ENCODE measurements around the gene OR6C76. TPM values are rescaled to one million over a fixed set of nuclear protein-coding genes. Genes with fewer than 3 reads are reported as not detected.
"Not testable (repeated sequence)": the region's sequence is repeated elsewhere in the genome, so short reads cannot be mapped to it uniquely, and the experiment has no call there.

The OR6C76 gene
- total RNA-seq, 1 donor from 2014 or later = not detected

DNA sequence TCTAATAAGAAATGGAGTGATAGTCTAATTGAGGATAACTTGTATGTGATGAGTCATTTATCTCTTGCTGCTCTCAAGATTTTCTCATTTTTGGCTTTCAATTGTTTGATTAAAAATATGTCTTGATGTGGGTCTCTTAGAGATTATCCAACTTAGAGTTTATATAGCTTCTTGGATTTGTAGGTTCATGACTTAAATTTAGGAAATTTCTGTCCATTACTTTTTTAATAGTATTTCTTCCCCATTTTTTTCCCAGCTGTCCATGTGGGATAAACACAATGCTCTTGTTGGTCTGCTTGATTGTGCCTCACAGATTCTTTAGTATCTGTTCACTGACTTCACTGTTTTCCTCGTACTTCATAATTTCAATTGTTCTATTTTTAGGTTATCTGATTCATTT lies 18.2 kb upstream of the OR6C76 start:
- no peaks in the 10 kb centered on the region for H3K36me3 Mint-ChIP-seq (ENCODE audit: unreplicated experiment)
- no peak overlapping the region for H3K4me3 Mint-ChIP-seq (ENCODE audit: unreplicated experiment)
- DNase-seq = no peak
- no peaks in the 10 kb centered on the region for H3K4me1 Mint-ChIP-seq (ENCODE audit: low read depth, unreplicated experiment)
- no peaks in the 10 kb centered on the region for H3K9me3 Mint-ChIP-seq (ENCODE audit: unreplicated experiment)
- no peak overlapping the region for H3K27ac Mint-ChIP-seq (ENCODE audit: unreplicated experiment)
- TF ChIP-seq, protein P1, sequence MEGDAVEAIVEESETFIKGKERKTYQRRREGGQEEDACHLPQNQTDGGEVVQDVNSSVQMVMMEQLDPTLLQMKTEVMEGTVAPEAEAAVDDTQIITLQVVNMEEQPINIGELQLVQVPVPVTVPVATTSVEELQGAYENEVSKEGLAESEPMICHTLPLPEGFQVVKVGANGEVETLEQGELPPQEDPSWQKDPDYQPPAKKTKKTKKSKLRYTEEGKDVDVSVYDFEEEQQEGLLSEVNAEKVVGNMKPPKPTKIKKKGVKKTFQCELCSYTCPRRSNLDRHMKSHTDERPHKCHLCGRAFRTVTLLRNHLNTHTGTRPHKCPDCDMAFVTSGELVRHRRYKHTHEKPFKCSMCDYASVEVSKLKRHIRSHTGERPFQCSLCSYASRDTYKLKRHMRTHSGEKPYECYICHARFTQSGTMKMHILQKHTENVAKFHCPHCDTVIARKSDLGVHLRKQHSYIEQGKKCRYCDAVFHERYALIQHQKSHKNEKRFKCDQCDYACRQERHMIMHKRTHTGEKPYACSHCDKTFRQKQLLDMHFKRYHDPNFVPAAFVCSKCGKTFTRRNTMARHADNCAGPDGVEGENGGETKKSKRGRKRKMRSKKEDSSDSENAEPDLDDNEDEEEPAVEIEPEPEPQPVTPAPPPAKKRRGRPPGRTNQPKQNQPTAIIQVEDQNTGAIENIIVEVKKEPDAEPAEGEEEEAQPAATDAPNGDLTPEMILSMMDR (IDR thresholded peaks at IDR 0.05; ENCODE audit: partially characterized antibody, unreplicated experiment) = no peak
- no peaks in the 10 kb centered on the region for H3K27me3 Mint-ChIP-seq (ENCODE audit: unreplicated experiment)

DNA sequence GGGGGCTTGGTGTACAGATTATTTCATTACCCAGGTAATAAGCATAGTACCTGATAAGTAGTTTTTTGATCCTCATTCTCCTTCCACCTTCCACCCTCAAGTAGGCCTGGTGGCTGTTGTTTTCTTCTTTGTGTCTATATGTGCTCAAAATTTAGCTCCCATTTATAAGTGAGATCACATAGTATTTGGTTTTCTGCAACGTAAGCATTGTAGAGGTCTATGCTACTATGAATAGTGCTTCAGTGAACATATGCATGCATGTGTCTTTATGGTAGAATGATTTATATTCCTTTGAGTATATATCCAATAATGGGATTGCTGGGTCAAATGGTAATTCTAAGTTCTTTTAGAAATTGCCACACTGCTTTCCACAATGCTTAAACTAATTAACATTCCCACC lies 16.9 kb upstream of the OR6C76 start:
- H3K4me3 Mint-ChIP-seq (ENCODE audit: unreplicated experiment); H3K4me1 Mint-ChIP-seq (ENCODE audit: low read depth, unreplicated experiment); H3K27ac Mint-ChIP-seq (ENCODE audit: unreplicated experiment); H3K9me3 Mint-ChIP-seq (ENCODE audit: unreplicated experiment); H3K36me3 Mint-ChIP-seq (ENCODE audit: unreplicated experiment); H3K27me3 Mint-ChIP-seq (ENCODE audit: unreplicated experiment); DNase-seq: not testable (repeated sequence)

DNA sequence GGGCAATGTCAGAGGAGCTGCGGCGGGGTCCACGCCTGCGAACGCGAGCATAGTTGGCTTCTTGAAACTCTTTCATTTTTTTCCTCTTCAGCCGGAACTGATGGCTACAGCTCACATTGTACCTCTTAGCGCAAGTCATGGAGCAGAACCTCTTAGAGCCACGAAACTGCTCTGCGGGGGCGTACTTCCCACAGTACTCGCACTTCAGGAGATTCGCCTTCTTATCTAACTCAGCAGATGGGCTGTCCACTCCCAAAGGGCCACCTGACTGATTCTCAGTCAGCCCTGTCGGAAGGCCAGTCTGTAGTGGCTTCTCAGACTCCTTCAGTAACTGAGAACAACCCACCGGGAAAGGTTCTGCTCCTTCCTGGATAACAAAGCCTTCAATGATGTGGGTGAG lies 13.9 kb upstream of the OR6C76 start:
- not testable (repeated sequence) for H3K27ac Mint-ChIP-seq (ENCODE audit: unreplicated experiment); H3K4me3 Mint-ChIP-seq (ENCODE audit: unreplicated experiment); DNase-seq; H3K4me1 Mint-ChIP-seq (ENCODE audit: low read depth, unreplicated experiment); H3K27me3 Mint-ChIP-seq (ENCODE audit: unreplicated experiment); H3K9me3 Mint-ChIP-seq (ENCODE audit: unreplicated experiment); H3K36me3 Mint-ChIP-seq (ENCODE audit: unreplicated experiment)

DNA sequence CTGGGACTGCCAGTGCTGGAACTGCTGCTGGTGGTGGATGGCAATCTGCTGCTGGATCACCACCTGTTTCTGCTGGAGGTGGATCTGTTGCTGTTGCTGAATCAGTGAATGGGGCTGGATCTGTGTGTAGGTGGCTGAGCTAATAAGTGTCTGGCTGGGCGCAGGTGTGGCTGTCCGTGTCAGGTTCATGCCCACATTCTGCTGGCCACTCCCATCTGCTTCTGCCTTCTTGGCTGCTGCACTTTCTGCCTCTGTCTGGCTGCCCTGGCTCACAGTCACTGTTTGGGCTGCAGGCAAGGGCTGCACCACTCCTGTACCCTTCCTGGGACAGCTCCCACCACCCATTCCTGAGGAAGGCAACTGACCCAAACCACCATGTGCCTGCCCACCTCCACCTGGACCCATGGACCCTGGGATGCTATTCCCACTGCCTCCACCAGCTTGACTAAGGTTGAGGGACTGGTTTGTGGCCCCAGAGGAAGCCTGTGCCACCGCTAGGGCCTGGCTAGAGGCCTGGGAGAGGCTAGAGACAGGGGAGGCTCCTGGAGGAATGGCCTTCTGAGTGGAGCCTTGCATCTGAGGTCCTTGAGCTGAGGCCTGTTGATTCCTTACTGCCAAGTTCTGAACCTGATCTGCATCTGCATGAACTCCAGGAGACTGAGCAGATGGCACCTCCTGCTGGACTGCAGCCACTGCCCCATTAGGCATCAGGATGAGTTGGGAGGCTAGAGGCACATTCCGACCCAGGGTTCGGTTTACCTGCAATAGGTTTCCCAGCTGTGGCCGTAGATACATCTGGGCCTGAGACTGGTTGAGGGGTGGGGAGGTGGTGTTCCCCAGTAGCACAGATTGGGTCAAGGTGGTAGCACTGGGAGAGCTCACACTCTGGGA lies 12.3 kb upstream of the OR6C76 start:
- not testable (repeated sequence) for H3K27me3 Mint-ChIP-seq (ENCODE audit: unreplicated experiment); H3K36me3 Mint-ChIP-seq (ENCODE audit: unreplicated experiment); H3K27ac Mint-ChIP-seq (ENCODE audit: unreplicated experiment); DNase-seq; H3K4me1 Mint-ChIP-seq (ENCODE audit: low read depth, unreplicated experiment); H3K9me3 Mint-ChIP-seq (ENCODE audit: unreplicated experiment); H3K4me3 Mint-ChIP-seq (ENCODE audit: unreplicated experiment)

DNA sequence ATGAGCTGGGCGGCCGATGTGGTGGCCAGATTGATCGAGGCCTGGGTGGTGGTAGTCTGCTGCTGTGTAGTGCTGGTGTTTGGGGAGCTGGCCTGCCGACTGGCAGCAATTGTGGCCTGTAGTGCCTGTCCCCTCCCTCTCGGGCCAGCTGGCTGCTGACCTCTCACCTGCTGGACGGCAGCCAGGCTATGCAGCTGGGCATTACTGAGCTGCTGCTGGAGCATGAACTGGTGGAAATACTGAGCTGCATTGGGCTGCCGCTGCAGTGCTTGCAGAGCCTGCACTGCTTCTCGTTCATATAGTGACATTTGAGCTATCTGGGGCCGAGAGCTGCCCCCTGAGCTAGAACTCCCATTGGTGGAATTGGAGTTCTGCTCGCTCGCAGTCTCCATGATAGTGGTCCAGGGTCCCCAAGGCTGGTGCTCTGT lies 11.6 kb upstream of the OR6C76 start:
- not testable (repeated sequence) for H3K4me3 Mint-ChIP-seq (ENCODE audit: unreplicated experiment); DNase-seq; H3K4me1 Mint-ChIP-seq (ENCODE audit: low read depth, unreplicated experiment); H3K27ac Mint-ChIP-seq (ENCODE audit: unreplicated experiment); H3K27me3 Mint-ChIP-seq (ENCODE audit: unreplicated experiment); H3K9me3 Mint-ChIP-seq (ENCODE audit: unreplicated experiment); H3K36me3 Mint-ChIP-seq (ENCODE audit: unreplicated experiment)

DNA sequence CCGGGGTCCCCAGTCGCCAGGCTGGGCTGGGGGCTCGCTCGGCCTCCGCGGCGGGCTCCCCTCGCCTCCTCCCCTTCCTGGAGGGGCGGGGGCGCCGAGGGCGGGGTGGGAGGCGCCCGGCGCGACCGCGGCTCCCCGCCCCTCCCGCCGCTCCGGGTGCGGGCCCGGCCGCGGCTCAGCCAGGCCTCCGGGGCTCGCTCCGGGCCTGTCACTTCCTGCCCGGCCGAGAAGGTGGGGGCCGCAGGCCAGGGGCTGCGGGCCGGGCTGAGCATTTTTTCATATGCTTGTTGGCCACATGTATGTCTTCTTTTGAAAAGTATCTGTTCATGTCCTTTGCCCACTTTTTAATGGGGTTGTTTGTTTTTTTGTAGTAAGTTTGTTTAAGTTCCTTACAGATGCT lies 11.2 kb upstream of the OR6C76 start:
- H3K36me3 Mint-ChIP-seq (ENCODE audit: unreplicated experiment); H3K27me3 Mint-ChIP-seq (ENCODE audit: unreplicated experiment): not testable (repeated sequence)

DNA sequence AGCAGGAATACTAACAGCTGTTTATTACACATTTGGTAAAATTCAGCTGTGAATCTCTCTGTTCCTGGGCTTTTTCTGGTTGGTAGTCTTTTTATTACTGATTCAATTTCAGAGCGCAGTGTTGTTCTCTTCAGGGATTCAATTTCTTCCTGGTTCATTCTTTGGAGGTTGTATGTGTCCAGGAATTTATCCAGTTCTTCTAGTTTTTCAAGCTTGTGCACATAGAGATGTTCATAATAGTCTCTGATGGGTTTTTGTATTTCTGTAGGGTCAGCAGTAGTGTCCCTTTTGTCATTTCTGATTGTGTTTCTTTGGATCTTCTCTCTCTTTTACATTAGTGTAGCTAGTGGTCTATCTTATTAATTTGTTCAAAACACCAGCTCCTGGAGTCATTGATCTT lies 9.1 kb upstream of the OR6C76 start:
- H3K4me3 Mint-ChIP-seq (ENCODE audit: unreplicated experiment) = no peak overlapping the region
- TF ChIP-seq, protein P1 (IDR thresholded peaks at IDR 0.05; ENCODE audit: partially characterized antibody, unreplicated experiment) = no peak
- H3K36me3 Mint-ChIP-seq (ENCODE audit: unreplicated experiment) = no peaks in the 10 kb centered on the region
- H3K9me3 Mint-ChIP-seq (ENCODE audit: unreplicated experiment) = no peaks in the 10 kb centered on the region
- H3K27me3 Mint-ChIP-seq (ENCODE audit: unreplicated experiment) = no peaks in the 10 kb centered on the region
- H3K27ac Mint-ChIP-seq (ENCODE audit: unreplicated experiment) = no peak overlapping the region
- no peaks in the 10 kb centered on the region for H3K4me1 Mint-ChIP-seq (ENCODE audit: low read depth, unreplicated experiment)
- no peak for DNase-seq

More for the DNA sequence above, 11.2 kb upstream of the OR6C76 start:
- H3K4me3 Mint-ChIP-seq (ENCODE audit: unreplicated experiment) = peak overlapping the region; percentile 52
- DNase-seq; H3K27ac Mint-ChIP-seq (ENCODE audit: unreplicated experiment); H3K9me3 Mint-ChIP-seq (ENCODE audit: unreplicated experiment); H3K4me1 Mint-ChIP-seq (ENCODE audit: low read depth, unreplicated experiment): not testable (repeated sequence)
